Stomach (tissue), 9 donors: ENCODE data around the gene MEPE. TPM values are rescaled to one million over a fixed set of nuclear protein-coding genes. Genes with fewer than 3 reads are reported as not detected.
A peak's percentile ranks its signal among the peaks of the same experiment; 100 is the strongest.

ENCODE experiments used
- DNase-seq, 2 donors: peaks; one replicate each; pipeline versions ENCODE4 v3.0.0 to v3.0.0-alpha.2; 2013 to 2019
- H3K27ac ChIP-seq, 5 donors: fragments of 200-600 bp in 4 of 5; sonication (generic) in 4 of 5; one replicate each; pipeline ENCODE4 v1.5.1; 2013 to 2019; ENCODE audit warnings: mild to moderate bottlenecking in 1 of 5, moderate library complexity in 1 of 5
- H3K27me3 ChIP-seq, 3 donors: fragments of 200-600 bp; sonication (generic); one replicate each; pipeline ENCODE4 v1.5.1; 2017 to 2019; ENCODE audit warnings: mixed run types in 1 of 3
- H3K36me3 ChIP-seq, 4 donors: fragments of 200-600 bp; sonication (generic); 1 replicate in 3 of 4; 2 replicates in 1 of 4; pipeline ENCODE4 v1.5.1; 2016 to 2019
- H3K4me1 ChIP-seq, 4 donors: fragments of 200-600 bp; sonication (generic); one replicate each; pipeline ENCODE4 v1.5.1; 2016 to 2019
- H3K4me3 ChIP-seq, 4 donors: fragments of 200-600 bp; sonication (generic) in 3 of 4; one replicate each; pipeline ENCODE4 v1.5.1; 2016 to 2019; ENCODE audit warnings: mild to moderate bottlenecking in 1 of 4
- H3K9me3 ChIP-seq, 4 donors: fragments of 200-600 bp; sonication (generic); one replicate each; pipeline ENCODE4 v1.5.1; 2016 to 2019
- EP300 ChIP-seq: sonication (generic); formaldehyde crosslinking; IDR thresholded peaks from one replicate; pipeline ENCODE4 v1.6.1; 2017; ENCODE audit warnings: antibody characterized with exemption
- POLR2A ChIP-seq, 4 donors: fragments of 450-650 bp; IDR thresholded peaks; one replicate each; pipeline ENCODE4 v1.6.1; 2016; ENCODE audit warnings: antibody characterized with exemption in 4 of 4, control low read depth in 2 of 4, mild to moderate bottlenecking in 1 of 4, moderate library complexity in 1 of 4
- POLR2AphosphoS5 ChIP-seq, 3 donors: sonication (generic); formaldehyde crosslinking; IDR thresholded peaks; one replicate each; pipeline ENCODE4 v1.6.1; 2016; ENCODE audit warnings: antibody characterized with exemption in 3 of 3
- WGBS, 5 donors: extraction: QIAGEN DNeasy Blood & Tissue Kit in 3 of 5; methylation state at CpG; one replicate each; pipeline versions ENCODE4 v1.1.5 to v1.1.7; 2013 to 2018; 5-methylcytosine and 5-hydroxymethylcytosine counted together
- intact Hi-C: fragments of 100-400 bp; cut with DNase I; formaldehyde crosslinking; loops from one replicate; pipeline ENCODE4 v1.15.1; 2023; ENCODE audit warnings: low total_unique reads
- polyA plus RNA-seq, 3 donors: library from polyadenylated mRNA; stranded (reverse); fragments of 200-250 nt; gene quantifications; one replicate each; pipeline ENCODE4 v1.2.3, GENCODE V29; 2013
- total RNA-seq, 5 donors: library from RNA; depleted of rRNA; stranded (reverse); fragments of >200 nt; gene quantifications; one replicate each; pipeline versions ENCODE4 v1.1.0 to v1.2.3, GENCODE V29; 2014 to 2016
- TF ChIP-seq, protein P1 (sequence below), 7 experiments: fragments of 450-650 bp in 4 of 7; fragments of 200-600 bp in 3 of 7; sonication (generic) in 3 of 7; IDR thresholded peaks; one replicate each; pipeline ENCODE4 v1.5.1; 2016 to 2019; ENCODE audit warnings: antibody characterized with exemption in 7 of 7, control low read depth in 2 of 7, mild to moderate bottlenecking in 1 of 7
- donor health status: healthy with polysubstance abuse.
- donor health status: Bipolar disorder and iron deficiency.
- donor health status: healthy.

The MEPE gene
- total and polyA plus RNA-seq, 8 donors, result not detected

DNA sequence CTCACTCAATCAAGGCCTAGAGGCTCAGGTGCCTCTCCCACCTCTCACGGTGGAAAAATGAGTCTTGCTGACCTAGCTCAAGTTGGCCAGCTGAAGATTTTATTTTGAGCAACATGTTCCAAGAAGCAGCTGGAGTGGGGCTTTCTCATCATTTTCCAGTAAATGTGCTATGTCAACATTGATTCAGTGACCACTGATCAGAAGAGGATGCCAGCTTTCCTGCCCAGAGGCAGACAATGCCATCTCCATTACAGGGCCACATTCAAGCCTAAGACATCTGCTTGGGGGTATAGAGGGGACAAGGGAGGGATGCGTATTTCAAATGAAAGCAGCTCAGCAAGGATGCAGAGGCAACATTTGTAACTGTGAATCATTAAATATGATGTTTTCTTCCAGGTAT is 3.0 kb downstream of the MEPE start:
- peaks cover 0 to 7% (median 0%) of the 10 kb centered on the region in 3 donors for H3K27me3 ChIP-seq
- no peaks in the 10 kb centered on the region for H3K4me1 ChIP-seq
- H3K9me3 ChIP-seq, result no peaks in the 10 kb centered on the region
- no peaks in the 10 kb centered on the region for H3K36me3 ChIP-seq
- 91 to 100% (median 94%) methylated on average over 2 of the region's 2 CpGs for WGBS, 5 donors
- TF ChIP-seq POLR2AphosphoS5 (IDR thresholded peaks at IDR 0.05) (no peak), POLR2A (IDR thresholded peaks at IDR 0.05) (no peak), EP300 (no peak)
- TF ChIP-seq, protein P1, sequence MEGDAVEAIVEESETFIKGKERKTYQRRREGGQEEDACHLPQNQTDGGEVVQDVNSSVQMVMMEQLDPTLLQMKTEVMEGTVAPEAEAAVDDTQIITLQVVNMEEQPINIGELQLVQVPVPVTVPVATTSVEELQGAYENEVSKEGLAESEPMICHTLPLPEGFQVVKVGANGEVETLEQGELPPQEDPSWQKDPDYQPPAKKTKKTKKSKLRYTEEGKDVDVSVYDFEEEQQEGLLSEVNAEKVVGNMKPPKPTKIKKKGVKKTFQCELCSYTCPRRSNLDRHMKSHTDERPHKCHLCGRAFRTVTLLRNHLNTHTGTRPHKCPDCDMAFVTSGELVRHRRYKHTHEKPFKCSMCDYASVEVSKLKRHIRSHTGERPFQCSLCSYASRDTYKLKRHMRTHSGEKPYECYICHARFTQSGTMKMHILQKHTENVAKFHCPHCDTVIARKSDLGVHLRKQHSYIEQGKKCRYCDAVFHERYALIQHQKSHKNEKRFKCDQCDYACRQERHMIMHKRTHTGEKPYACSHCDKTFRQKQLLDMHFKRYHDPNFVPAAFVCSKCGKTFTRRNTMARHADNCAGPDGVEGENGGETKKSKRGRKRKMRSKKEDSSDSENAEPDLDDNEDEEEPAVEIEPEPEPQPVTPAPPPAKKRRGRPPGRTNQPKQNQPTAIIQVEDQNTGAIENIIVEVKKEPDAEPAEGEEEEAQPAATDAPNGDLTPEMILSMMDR (IDR thresholded peaks at IDR 0.05), result no peak
- no peak for DNase-seq
- H3K4me3 ChIP-seq, result no peak overlapping the region
- intact Hi-C loops, result loop anchor here (10.0 kb wide), 1 partner anchor 151 kb away; no protein-coding TSS in a partner anchor
- no peak overlapping the region for H3K27ac ChIP-seq

DNA sequence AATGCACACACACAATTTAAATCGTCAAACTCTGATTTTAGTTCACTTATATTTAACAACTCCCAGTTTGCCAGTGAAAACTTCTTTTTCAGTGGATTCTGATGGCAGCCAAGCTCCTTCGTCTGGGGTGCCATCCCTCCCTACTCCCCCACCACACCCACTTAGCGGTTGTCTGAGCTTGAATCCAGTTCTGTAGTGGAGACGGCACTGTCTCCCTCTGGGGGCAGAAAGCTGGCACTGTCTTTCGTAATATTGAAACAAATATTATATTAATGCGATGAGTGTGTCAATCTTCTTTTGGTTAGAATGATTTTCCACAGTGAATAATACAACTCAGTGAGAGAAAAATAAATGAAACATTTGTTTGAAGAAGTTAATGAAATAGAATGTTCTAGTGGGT is 5.4 kb downstream of the MEPE start:
- Histone ChIP-seq H3K9me3 (no peaks in the 10 kb centered on the region), H3K27me3 (peaks cover 0 to 7% (median 0%) of the 10 kb centered on the region in 3 donors), H3K36me3 (no peaks in the 10 kb centered on the region), H3K4me1 (no peaks in the 10 kb centered on the region), H3K27ac (no peak overlapping the region), H3K4me3 (no peak overlapping the region)
- WGBS, 5 donors, result 75 to 83% (median 76%) methylated on average over 6 of the region's 6 CpGs
- TF ChIP-seq EP300 (no peak), POLR2AphosphoS5 (IDR thresholded peaks at IDR 0.05) (no peak), POLR2A (IDR thresholded peaks at IDR 0.05) (no peak)
- TF ChIP-seq, protein P1 (IDR thresholded peaks at IDR 0.05), result no peak
- no peak for DNase-seq
- intact Hi-C loops, result loop anchor here (10.0 kb wide), 1 partner anchor 153 kb away; no protein-coding TSS in a partner anchor

DNA sequence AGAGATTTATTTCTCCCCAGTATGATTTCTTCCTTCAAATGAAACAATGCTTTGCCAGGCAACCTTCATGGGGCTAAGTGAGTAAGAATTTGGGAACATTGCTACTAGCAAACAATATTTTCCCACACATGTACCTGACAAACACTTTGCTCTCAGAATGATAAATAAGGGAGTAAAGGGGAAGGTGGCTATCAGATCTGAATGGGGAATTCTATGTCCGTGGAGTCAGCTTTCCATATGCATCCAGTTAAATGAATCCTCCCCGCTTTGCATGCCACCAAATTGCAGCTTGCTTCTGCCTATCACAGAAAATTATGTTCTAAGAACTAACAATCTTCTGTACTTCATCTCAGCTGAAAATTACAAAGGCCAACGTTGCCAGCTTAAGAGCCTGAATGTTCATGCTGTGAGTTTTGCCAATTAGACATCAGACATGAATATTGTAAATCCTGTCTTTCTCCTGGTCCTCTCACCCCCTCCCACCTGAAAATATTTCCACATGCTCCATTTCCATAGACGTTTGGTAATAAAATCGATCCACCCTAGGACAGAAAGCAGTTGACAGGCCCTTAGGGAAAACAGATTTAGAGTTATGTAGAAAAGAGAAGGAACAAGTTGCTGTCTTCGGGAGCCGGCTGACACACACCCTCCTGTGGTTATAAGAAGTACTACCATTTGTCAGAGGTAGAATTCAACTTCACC is 6.3 kb downstream of the MEPE start:
- H3K27me3 ChIP-seq, result peaks cover 0 to 7% (median 0%) of the 10 kb centered on the region in 3 donors
- TF ChIP-seq, protein P1 (IDR thresholded peaks at IDR 0.05), result peak in 4 of 7 experiments; percentile 31 to 75 (median 57)
- no peak for TF ChIP-seq POLR2A (IDR thresholded peaks at IDR 0.05)
- H3K4me3 ChIP-seq, result no peak overlapping the region
- no peaks in the 10 kb centered on the region for H3K36me3 ChIP-seq
- H3K4me1 ChIP-seq, result no peaks in the 10 kb centered on the region
- intact Hi-C loops, result loop anchor here (10.0 kb wide), 1 partner anchor 154 kb away; no protein-coding TSS in a partner anchor
- no peaks in the 10 kb centered on the region for H3K9me3 ChIP-seq
- peak in 1 of 2 donors; percentile 60 for DNase-seq
- H3K27ac ChIP-seq, result no peak overlapping the region
- 29 to 32% (median 30%) methylated on average over 7 of the region's 7 CpGs for WGBS, 5 donors

DNA sequence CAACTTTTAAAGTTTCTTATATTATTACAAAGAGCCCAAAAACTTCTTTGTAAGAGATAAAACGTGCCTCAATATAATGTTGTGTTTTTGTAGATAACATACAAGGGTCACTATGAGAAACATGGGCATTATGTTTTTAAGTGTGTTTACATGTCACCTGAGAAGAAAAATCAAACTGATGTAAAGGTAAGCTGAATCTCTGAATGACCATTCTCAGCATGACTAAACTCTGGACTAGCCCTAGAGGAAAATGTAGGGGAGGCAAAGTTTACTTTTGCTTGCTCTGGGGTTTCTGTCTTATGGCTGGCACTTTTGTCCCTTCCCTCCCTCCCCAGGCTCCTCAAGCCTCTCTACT is 6.8 kb downstream of the MEPE start:
- Histone ChIP-seq H3K4me1 (no peaks in the 10 kb centered on the region), H3K9me3 (no peaks in the 10 kb centered on the region), H3K4me3 (no peak overlapping the region), H3K27ac (no peak overlapping the region), H3K27me3 (peaks cover 0 to 7% (median 0%) of the 10 kb centered on the region in 3 donors), H3K36me3 (no peaks in the 10 kb centered on the region)
- intact Hi-C loops, result loop anchor here (10.0 kb wide), 1 partner anchor 155 kb away; no protein-coding TSS in a partner anchor
- WGBS, 5 donors, result 0 to 4% (median 0%) methylated on average over 1 of the region's 1 CpG
- no peak for DNase-seq
- no peak for TF ChIP-seq POLR2AphosphoS5 (IDR thresholded peaks at IDR 0.05)
- TF ChIP-seq, protein P1 (IDR thresholded peaks at IDR 0.05), result peak in 1 of 7 experiments; percentile 12
